Nephron progenitor cell (in vitro differentiated cells): ENCODE measurements around the gene PINLYP.

ENCODE experiments used
- DNase-seq: peaks from one replicate; pipeline ENCODE4 v3.0.0; 2021
- H3K27ac Mint-ChIP-seq: 2 replicates; pipeline ENCODE4 v1.8.0; 2021; ENCODE audit warnings: mild to moderate bottlenecking, moderate library complexity, mixed read lengths
- H3K27me3 Mint-ChIP-seq: 2 replicates; pipeline ENCODE4 v1.8.0; 2021; ENCODE audit warnings: mild to moderate bottlenecking, low read depth, mixed read lengths; ENCODE audit not compliant: poor library complexity
- H3K36me3 Mint-ChIP-seq: 2 replicates; pipeline ENCODE4 v1.8.0; 2021; ENCODE audit warnings: low read depth, mixed read lengths
- H3K4me1 Mint-ChIP-seq: 2 replicates; pipeline ENCODE4 v1.8.0; 2021; ENCODE audit warnings: mixed read lengths
- H3K4me3 Mint-ChIP-seq: 2 replicates; pipeline ENCODE4 v1.8.0; 2021; ENCODE audit warnings: mild to moderate bottlenecking, moderate library complexity, mixed read lengths
- H3K9me3 Mint-ChIP-seq: 2 replicates; pipeline ENCODE4 v1.8.0; 2021; ENCODE audit warnings: mild to moderate bottlenecking, moderate library complexity, mixed read lengths
- TF ChIP-seq, protein P1 (sequence below): fragments of 200-600 bp; sonication (generic); IDR thresholded peaks from 2 replicates; pipeline ENCODE4 v1.5.0; 2021; ENCODE audit warnings: antibody characterized with exemption

PINLYP gene

DNA sequence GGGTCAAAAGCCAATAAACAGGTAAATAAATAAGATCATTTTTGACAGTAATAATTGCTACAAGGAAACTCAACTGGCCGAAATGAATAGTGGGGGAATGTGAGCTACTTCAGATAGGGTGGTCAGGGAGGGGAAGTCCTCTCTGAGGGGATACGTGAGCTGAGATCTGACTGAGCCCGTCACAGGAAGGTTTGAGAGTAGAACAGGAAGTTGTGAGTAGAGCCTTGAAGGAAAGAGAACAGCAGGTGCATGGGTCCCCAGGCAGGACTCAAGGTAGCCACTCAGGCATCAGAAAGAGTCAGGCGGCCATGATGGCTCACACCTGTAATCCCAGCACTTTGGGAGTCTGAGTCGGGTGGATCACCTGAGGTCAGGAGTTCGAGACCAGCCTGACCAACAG, 14.1 kb downstream of the PINLYP start:
- TF ChIP-seq, protein P1, sequence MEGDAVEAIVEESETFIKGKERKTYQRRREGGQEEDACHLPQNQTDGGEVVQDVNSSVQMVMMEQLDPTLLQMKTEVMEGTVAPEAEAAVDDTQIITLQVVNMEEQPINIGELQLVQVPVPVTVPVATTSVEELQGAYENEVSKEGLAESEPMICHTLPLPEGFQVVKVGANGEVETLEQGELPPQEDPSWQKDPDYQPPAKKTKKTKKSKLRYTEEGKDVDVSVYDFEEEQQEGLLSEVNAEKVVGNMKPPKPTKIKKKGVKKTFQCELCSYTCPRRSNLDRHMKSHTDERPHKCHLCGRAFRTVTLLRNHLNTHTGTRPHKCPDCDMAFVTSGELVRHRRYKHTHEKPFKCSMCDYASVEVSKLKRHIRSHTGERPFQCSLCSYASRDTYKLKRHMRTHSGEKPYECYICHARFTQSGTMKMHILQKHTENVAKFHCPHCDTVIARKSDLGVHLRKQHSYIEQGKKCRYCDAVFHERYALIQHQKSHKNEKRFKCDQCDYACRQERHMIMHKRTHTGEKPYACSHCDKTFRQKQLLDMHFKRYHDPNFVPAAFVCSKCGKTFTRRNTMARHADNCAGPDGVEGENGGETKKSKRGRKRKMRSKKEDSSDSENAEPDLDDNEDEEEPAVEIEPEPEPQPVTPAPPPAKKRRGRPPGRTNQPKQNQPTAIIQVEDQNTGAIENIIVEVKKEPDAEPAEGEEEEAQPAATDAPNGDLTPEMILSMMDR = no peak
- no peak for DNase-seq
- Mint-ChIP-seq H3K4me3 (no peak overlapping the region), H3K9me3 (no peaks in the 10 kb centered on the region), H3K27ac (peak overlapping the region; percentile 12), H3K27me3 (peaks cover 3% of the 10 kb centered on the region), H3K4me1 (peaks cover 10% of the 10 kb centered on the region), H3K36me3 (peaks cover 58% of the 10 kb centered on the region)

DNA sequence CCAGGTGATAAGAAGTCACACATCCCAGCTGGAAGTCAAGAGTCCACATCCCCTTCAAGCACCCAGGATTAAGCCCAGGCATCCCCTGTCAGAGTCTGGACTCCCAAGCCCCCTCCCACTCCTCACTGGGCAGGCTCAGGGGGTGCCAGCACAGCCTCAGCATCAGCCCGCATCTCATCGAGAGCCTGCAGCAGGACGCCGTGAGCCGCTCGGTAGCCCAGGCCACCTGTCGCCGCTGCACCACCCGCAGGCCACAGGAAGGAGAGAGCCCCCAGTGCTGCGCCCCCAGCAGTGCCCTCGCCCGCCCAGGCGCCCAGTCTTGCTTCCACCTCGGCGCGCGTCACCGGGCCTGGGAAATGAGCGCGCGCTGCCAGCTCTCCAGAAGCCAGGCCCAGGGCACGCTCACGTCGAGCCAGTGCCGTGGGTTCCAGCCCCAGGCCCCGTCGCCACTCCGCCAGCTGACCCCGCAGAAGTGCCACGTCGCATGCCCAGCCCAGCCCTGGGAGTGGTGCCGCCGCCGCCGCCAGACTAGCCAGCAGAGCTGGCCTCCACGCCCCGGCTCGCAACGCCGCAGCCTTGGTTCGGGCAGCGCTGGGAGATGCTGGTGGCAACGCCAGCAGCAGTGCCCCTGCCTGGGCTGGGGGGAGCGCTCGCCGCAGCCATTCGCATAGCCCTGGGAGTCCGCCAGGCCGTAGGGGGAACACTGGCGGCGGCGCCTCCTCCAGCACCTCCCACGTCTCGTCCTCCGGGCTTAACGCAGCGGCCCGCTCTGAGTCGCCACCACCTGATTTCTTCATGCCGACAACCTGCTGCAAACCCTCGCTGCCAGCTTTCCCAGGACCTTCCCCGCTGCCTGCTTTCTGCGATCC, 16.5 kb downstream of the PINLYP start:
- Mint-ChIP-seq H3K27ac (no peak overlapping the region), H3K36me3 (peaks cover 36% of the 10 kb centered on the region), H3K27me3 (no peaks in the 10 kb centered on the region), H3K9me3 (no peaks in the 10 kb centered on the region), H3K4me3 (no peak overlapping the region), H3K4me1 (peaks cover 20% of the 10 kb centered on the region)
- DNase-seq = no peak
- TF ChIP-seq, protein P1 = no peak

DNA sequence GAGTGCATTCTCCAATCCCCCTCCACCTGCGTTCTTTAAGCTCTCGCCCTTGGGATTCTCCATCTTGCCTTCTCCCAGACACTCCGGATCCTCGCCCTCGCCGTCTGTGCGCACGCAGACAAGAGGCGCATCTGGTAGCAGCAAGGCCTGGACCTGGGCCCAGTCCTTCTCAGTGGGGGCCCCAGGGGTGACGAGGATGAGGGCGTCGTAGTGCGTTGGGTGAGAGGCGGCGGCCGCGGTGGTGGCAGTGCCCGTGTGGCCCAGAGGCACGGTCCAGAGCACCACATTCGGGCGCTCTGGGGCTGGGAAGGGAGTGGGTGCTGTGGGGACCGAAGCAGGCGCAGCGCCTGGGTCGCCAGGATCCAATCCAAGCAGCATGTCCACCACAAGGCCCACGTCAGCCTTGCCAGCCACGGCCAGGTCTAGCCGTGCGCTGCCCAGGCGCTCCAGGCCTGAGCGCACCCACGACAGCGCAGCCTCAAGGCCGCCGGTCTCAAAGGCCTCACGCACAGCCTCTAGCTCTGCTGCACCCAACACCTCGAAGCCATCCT, 17.3 kb downstream of the PINLYP start:
- Mint-ChIP-seq H3K9me3 (no peaks in the 10 kb centered on the region), H3K27me3 (no peaks in the 10 kb centered on the region), H3K36me3 (peaks cover 36% of the 10 kb centered on the region), H3K4me3 (no peak overlapping the region), H3K27ac (no peak overlapping the region), H3K4me1 (peaks cover 27% of the 10 kb centered on the region)
- no peak for DNase-seq
- TF ChIP-seq, protein P1 = no peak

DNA sequence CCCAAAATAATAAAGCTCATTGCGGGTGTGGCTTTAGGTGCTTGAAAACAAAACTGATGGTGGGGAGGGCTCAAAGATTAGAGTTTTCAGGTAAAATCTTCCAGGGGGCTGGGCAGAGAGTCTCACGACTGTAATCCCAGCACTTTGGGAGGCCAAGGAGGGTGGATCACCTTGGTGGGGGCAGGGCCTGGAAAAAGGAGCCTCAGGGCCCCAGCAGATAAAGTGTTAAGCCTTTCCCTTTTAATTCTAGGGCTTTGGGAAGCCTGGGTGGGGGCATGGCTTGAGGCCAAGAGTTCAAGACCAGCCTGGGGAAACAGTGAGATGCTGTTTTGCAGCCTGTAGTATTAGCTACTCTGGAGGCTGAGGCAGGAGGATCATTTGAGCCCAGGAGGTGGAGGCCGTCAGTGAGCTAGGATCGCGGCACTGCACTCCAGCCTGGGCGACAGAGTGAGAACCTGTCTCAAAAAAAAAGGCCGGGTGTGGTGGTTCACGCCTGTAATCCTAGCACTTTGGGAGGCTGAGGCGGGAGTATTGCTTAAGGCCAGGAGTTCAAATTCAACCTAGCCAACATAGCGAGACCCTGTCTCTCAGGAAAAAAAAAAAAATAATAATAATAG, 18.6 kb downstream of the PINLYP start:
- H3K27me3 Mint-ChIP-seq = no peaks in the 10 kb centered on the region
- H3K4me1 Mint-ChIP-seq = peaks cover 35% of the 10 kb centered on the region
- DNase-seq = no peak
- no peaks in the 10 kb centered on the region for H3K9me3 Mint-ChIP-seq
- H3K4me3 Mint-ChIP-seq = peak overlapping the region; percentile 95
- TF ChIP-seq, protein P1 = no peak
- H3K27ac Mint-ChIP-seq = no peak overlapping the region
- peaks cover 30% of the 10 kb centered on the region for H3K36me3 Mint-ChIP-seq

DNA sequence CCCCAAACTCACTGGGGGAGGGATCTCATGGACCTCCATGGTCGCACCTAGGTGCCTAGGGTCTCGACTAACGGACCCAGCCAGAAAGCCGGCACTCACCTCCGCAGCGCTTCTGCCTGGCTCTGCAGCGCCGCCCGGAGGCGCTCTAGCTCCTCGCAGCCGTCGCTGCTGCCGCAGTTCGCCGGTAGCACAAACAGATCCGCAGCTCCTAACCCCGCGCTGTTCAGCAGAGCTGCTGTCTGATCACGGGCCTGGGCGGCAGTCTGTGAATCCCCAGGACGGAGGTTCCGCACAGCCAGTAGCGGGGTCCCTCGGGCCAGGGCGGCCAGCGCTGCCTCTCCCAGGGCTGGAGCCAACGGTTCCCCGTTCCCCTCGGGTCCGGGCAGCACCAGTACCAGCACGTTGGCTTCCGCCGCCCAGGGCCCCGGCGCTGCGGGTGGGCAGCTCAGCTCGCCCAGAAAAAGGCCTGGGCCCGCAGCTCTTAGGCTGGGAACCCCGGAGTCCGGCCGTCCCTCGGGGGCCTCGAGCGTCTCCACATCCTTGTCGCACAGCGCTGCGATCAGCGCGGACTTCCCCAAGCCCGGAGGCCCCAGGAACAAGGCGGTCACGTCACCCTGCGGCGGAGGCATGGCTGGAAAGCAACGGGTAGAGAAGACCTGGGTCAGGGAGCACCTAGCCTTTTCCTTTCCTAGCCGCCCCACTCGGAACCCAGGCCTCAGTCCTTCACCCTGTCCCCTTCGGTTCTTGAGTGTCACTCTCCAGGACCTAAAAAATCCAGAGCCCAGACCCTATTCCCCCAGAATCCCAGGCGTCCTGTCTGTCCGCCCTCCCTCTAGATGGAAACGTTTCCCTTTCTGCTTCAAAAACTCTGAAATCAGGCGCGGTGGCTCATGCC, 19.4 kb downstream of the PINLYP start:
- Mint-ChIP-seq H3K9me3 (no peaks in the 10 kb centered on the region), H3K27ac (peak overlapping the region; percentile 100), H3K27me3 (no peaks in the 10 kb centered on the region), H3K4me1 (peaks cover 35% of the 10 kb centered on the region), H3K4me3 (peak overlapping the region; percentile 95), H3K36me3 (peaks cover 23% of the 10 kb centered on the region)
- TF ChIP-seq, protein P1 = peak; percentile 78
- DNase-seq = peak; percentile 66
